ENCODE results near the gene TP53INP2. TPM values are rescaled to one million over a fixed set of nuclear protein-coding genes. Genes with fewer than 3 reads are reported as not detected.

TP53INP2 gene
- total RNA-seq, 1 experiment from 2014 or later, result 7.1 TPM

- H3K4me3 ChIP-seq (replicated peaks in 1 of 2; ENCODE audit: low read depth in 1 of 2, low read length in 2 of 2), result no peak overlapping the region
- no peaks in the 10 kb centered on the region for H3K9me2 ChIP-seq (ENCODE audit: insufficient read depth)
- ATAC-seq, result no peak
- DNase-seq (ENCODE audit: low read depth, low spot score), result no peak
- intact Hi-C loops (cut with micrococcal nuclease), result no loop called here
- POLR2A ChIA-PET, result interaction anchor here (0.7 kb wide), 1 partner anchor 15 kb away, joined by 3 read pairs; no protein-coding TSS in a partner anchor
- no peaks in the 10 kb centered on the region for H3K27me3 ChIP-seq (ENCODE audit: insufficient read depth, low read length)
- no peak overlapping the region for H3K4me2 ChIP-seq (ENCODE audit: low read length)
- no peaks in the 10 kb centered on the region for H4K20me1 ChIP-seq (ENCODE audit: insufficient read depth)
- CTCF ChIA-PET, result no interaction called here
- H3K9me3 ChIP-seq (ENCODE audit: control insufficient read depth in 1 of 2, insufficient read depth in 1 of 2, low read depth in 1 of 2, low read length in 2 of 2), result no peaks in the 10 kb centered on the region
- H3K27ac ChIP-seq (ENCODE audit: low read depth, low read length), result no peak overlapping the region
- H3K4me1 ChIP-seq (ENCODE audit: control insufficient read depth in 1 of 2, insufficient read depth in 2 of 2, low read length in 2 of 2), result no peaks in the 10 kb centered on the region
- no TSS peak for BruUV-seq (replicated peaks)
- no peak overlapping the region for H2AFZ ChIP-seq (ENCODE audit: low read depth, low read length, poor library complexity, severe bottlenecking)
- no peak for TF ChIP-seq POLR2AphosphoS5 (IDR thresholded peaks at IDR 0.05; ENCODE audit: low read depth, low read length)
- no peaks in the 10 kb centered on the region for H3K79me2 ChIP-seq (ENCODE audit: insufficient read depth, low read length)
- RAD21 ChIA-PET (ENCODE audit: low non-redundant PET in 1 of 2, low total read pairs in 2 of 2, uncharacterized antibody in 2 of 2, unreplicated experiment in 2 of 2), result no interaction called here
- H3K9ac ChIP-seq (ENCODE audit: low read length), result no peak overlapping the region
- H3K36me3 ChIP-seq (ENCODE audit: control insufficient read depth in 1 of 2, insufficient read depth in 2 of 2, low read length in 2 of 2), result peaks cover 11 to 20% of the 10 kb centered on the region in 2 experiments; a peak in 3 of 4 replicates
Observed at GRCh38 chr20:34724172-34724571, 20.0 kb downstream of the TP53INP2 start.

GRCh38 chr20:34729416-34729815, 25.3 kb downstream of the TP53INP2 start:
- intact Hi-C loops (cut with micrococcal nuclease), result no loop called here
- no TSS peak for BruUV-seq (replicated peaks)
- no peaks in the 10 kb centered on the region for H3K9me2 ChIP-seq (ENCODE audit: insufficient read depth)
- H3K4me2 ChIP-seq (ENCODE audit: low read length), result no peak overlapping the region
- H3K79me2 ChIP-seq (ENCODE audit: insufficient read depth, low read length), result no peaks in the 10 kb centered on the region
- no peaks in the 10 kb centered on the region for H3K9me3 ChIP-seq (ENCODE audit: control insufficient read depth in 1 of 2, insufficient read depth in 1 of 2, low read depth in 1 of 2, low read length in 2 of 2)
- ChIA-PET CTCF (interaction anchor here (1.1 kb wide), 1 partner anchor 40 kb away, joined by 4 read pairs; no protein-coding TSS in a partner anchor), RAD21 (ENCODE audit: low non-redundant PET in 1 of 2, low total read pairs in 2 of 2, uncharacterized antibody in 2 of 2, unreplicated experiment in 2 of 2) (no interaction called here), POLR2A (interaction anchor here (0.9 kb wide), 1 partner anchor 9 kb away, joined by 5 read pairs; no protein-coding TSS in a partner anchor)
- no peak overlapping the region for H2AFZ ChIP-seq (ENCODE audit: low read depth, low read length, poor library complexity, severe bottlenecking)
- TF ChIP-seq ZFX (IDR thresholded peaks at IDR 0.05) (no peak), RAD21 (IDR thresholded peaks at IDR 0.05; ENCODE audit: low read depth) (no peak), ZBTB33 (IDR thresholded peaks at IDR 0.05; ENCODE audit: extremely low read depth, insufficient replicate concordance, low read length) (no peak), YY1 (IDR thresholded peaks at IDR 0.05; ENCODE audit: extremely low read depth, insufficient replicate concordance, low read depth, low read length) (no peak), ZNF274 (IDR thresholded peaks at IDR 0.05; ENCODE audit: low read depth, low read length) (no peak), EZH2phosphoT487 (IDR thresholded peaks at IDR 0.05; ENCODE audit: borderline replicate concordance) (no peak), EGR1 (IDR thresholded peaks at IDR 0.05; ENCODE audit: low read depth) (no peak), TCF7L2 (IDR thresholded peaks at IDR 0.05; ENCODE audit: borderline replicate concordance, extremely low read depth, insufficient read depth, insufficient read length) (no peak)
- H3K9ac ChIP-seq (ENCODE audit: low read length), result no peak overlapping the region
- peaks cover 11 to 26% of the 10 kb centered on the region in 2 experiments; a peak in 3 of 4 replicates for H3K36me3 ChIP-seq (ENCODE audit: control insufficient read depth in 1 of 2, insufficient read depth in 2 of 2, low read length in 2 of 2)
- no peak overlapping the region for H3K27ac ChIP-seq (ENCODE audit: low read depth, low read length)
- no peaks in the 10 kb centered on the region for H3K27me3 ChIP-seq (ENCODE audit: insufficient read depth, low read length)
- H4K20me1 ChIP-seq (ENCODE audit: insufficient read depth), result no peaks in the 10 kb centered on the region
- no peak for ATAC-seq
- DNase-seq (ENCODE audit: low read depth, low spot score), result no peak
- no peaks in the 10 kb centered on the region for H3K4me1 ChIP-seq (ENCODE audit: control insufficient read depth in 1 of 2, insufficient read depth in 2 of 2, low read length in 2 of 2)
- H3K4me3 ChIP-seq (replicated peaks in 1 of 2; ENCODE audit: low read depth in 1 of 2, low read length in 2 of 2), result no peak overlapping the region

All from HCT116 (cell line).